HG03469 (cell line): ENCODE measurements around the gene GPR137B.
"Not testable (repeated sequence)": the region's sequence is repeated elsewhere in the genome, so short reads cannot be mapped to it uniquely, and the experiment has no call there.

ENCODE experiments used
- ATAC-seq: cut with Tn5 transposase; IDR thresholded peaks from one replicate; pipeline ENCODE4 v1.9.1; 2021; ENCODE audit warnings: mild to moderate bottlenecking, moderate library complexity, moderate number of reproducible peaks; ENCODE audit not compliant: unreplicated experiment

The GPR137B gene

DNA sequence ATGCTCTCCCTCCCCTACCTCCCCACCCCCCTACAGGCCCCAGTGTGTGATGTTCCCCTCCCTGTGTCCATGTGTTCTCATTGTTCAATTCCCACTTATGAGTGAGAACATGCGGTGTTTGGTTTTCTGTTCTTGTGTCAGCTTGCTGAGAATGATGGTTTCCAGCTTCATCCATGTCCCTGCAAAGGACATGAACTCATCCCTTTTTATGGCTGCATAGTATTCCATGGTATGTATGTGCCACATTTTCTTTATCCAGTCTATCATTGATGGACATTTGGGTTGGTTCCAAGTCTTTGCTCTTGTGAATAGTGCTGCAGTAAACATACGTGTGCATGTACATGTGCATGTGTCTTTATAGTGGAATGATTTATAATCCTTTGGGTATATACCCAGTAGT, 44.1 kb downstream of the GPR137B start:
- ATAC-seq: not testable (repeated sequence)

DNA sequence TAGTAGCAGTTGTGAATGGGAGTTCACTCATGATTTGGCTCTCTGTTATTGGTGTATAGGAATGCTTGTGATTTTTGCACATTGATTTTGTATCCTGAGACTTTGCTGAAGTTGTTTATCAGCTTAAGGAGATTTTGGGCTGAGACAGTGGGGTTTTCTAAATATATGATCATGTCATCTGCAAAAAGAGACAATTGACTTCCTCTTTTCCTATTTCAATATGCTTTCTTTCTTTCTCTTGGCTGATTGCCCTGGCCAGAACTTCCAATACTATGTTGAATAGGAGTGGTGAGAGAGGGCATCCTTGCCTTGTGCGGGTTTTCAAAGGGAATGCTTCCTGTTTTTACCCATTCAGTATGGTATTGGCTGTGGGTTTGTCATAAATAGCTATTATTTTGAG, 45.7 kb downstream of the GPR137B start:
- not testable (repeated sequence) for ATAC-seq

DNA sequence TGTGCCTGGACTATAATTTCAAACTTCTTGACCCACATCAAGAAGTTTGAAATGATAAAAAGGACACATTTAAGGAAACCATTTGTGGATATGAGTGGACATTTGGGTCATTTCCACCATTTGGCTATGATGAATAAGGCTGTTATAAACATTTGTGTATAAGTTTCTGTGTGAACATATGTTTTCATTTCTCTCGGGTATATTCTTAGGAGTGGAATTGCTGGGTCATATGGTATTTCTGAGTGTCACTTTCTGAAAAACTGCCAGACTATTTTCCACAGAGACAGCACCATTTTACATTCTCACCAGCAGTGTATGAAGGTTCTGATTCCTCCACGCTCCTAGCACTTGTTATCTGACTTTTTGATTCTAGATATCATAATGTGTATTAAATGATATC, 50.8 kb downstream of the GPR137B start:
- ATAC-seq: no peak

DNA sequence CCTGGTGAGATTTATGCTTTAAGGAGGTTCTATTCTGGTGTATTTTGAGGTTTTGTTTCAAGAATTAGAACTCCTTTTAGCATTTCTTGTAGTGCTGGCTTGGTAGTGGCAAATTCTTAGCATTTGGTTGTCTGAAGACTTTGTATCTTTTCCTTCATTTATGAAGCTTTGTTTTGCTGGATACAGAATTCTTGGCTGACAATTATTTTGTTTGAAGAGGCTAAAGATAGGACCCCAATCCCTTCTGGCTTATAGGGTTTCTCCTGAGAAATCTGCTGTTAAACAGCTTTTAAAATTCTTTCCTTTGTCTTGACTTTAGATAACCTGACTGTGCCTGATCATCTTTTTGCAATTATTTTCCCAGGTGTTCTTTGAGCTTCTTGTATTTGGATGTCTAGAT, 58.6 kb downstream of the GPR137B start:
- no peak for ATAC-seq

DNA sequence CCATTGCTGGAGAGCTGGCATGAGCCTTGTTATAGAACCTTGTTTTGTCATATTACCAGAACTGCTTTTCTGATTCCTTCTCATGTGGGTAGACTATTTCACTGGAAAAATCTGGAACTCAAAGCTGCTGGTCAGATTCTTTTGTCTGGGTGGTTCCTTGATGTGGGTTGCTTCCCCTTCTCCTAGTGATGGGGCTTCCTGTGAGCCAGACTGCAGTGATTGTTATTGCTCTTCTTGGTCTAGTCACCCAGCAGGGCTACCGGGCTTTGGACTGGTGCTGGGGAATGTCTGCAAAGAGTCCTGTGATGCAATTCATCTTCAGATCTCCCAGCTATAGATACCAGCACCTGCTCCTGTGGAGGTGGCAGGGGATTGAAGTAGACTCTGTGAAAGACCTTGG, 59.4 kb downstream of the GPR137B start:
- no peak for ATAC-seq

DNA sequence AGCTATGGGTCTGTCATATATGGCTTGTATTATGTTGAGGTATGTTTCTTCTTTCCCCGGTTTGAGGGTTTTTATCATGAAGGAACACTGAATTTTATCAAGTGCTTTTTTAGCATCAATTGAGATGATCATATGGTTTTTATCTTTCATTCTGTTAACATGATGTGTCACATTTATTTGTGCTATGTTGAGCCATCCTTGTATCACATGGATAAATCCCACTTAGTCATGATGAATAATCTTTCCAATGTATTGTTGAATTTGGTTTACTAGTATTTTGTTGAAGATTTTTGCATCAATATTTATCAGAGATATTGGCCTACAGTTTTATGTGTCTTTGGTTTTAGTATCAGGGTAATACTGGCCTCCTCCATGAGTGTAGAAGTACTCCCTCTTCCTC, 61.7 kb downstream of the GPR137B start:
- no peak for ATAC-seq

DNA sequence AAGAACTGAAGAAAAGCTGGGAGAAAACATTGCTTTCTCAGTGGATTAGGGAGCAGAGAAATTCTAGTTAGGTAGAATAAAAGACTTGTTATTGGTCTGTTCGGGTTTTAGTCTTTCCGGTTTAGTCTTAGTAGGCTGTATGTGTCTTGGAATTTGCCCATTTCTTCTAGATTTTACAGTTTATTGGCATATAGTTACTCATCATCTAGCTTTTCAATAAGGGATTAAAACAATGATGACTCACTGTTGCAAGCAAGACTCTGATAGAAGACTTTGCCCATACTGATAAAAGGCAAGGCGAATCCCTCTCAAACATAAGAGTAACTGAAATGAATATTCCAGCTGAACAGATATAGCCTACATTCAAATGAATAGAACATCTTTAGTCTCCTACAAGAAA, 62.3 kb downstream of the GPR137B start:
- no peak for ATAC-seq

DNA sequence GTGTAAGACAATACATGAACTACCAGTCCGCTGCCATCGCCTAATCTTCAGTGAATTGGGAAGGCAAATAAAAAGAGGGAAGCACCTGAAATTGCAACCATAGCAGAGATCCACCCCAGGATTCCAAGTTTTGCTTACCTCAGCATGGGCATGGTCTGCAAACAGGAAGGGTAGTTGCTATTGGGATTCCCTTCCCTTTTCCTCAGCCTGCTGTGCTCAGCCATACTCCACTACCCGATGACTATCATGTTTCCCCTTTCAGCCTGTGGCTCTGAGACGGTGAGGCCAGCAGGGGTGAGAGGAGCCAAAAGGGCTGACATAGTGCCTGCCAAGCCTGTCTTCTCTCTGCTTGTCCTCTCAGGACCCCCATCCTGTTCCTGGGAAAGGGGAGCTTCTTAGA, 64.2 kb downstream of the GPR137B start:
- no peak for ATAC-seq

DNA sequence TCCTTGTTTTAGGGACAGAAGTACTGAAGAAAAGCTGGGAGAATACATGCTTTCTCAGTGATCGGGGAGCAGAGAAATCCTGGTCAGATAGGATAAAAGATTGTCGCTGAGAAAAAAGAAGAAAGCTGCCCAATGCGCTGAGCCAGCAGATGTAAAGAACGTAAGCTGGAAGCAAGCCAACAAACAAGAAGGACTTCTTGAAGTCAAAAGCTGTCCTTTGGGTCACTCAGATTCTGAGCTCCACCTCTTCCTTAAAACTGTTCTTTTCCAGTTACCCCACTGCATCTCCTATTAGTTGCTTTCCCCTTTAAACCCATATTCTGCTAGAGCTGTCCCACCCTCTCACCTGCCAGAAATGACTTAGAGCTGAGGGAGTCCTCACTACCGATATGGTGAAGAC, 64.8 kb downstream of the GPR137B start:
- ATAC-seq: no peak

DNA sequence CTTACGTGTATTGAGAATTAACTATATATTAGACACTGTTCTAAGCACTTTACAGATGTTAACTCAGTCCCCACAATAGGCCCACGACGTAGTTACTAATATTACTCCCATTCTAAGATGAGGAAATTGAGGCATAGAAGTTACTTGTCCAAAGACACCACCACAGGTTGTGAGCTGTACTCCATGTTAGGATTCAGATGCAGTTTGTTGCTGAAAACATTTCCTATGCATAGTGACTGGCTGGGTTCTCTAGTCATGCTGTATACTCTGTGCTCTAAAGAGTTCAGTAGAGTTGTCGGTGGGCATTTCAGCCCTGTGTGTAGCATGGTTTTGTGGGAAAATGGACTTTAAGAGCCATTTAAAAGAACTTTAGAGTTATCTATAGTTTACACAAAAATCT, 65.2 kb downstream of the GPR137B start:
- no peak for ATAC-seq

DNA sequence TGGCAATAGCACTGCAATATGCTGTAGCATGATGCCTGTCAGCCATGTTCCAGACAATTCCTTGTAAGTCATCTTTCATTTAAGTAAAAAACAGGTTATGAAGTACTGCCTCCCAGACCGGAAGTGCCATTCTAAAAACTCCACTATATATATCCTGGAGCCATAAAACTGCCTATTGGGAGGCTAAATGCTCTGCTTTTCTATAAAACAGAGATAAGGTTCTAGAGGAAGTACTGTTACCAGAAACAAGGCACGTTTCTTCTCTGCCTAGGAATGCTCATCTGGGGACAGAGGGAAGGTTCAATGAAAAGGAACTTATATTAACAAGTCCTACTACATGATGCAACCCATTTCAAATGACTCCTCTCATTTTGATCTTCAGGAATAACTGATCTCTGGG, 66.8 kb downstream of the GPR137B start:
- no peak for ATAC-seq

DNA sequence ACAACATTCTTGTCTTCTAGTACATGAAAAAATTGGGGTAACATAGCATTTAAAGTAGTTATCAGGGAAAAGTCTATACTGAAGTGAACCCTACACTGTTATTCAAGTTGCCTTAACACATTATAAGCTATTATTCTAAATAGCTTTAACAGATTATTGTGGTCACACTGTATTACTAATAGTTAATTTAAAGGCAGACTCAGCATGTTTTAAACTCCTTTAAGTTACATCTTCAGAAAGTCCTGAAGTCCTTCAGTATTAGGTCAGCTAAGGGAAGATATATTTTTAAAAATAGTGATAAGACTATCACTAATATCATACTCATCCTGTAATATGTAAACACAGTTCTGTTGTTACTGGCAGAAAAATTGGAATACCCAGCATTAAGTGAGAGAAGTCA, 67.4 kb downstream of the GPR137B start:
- no peak for ATAC-seq

DNA sequence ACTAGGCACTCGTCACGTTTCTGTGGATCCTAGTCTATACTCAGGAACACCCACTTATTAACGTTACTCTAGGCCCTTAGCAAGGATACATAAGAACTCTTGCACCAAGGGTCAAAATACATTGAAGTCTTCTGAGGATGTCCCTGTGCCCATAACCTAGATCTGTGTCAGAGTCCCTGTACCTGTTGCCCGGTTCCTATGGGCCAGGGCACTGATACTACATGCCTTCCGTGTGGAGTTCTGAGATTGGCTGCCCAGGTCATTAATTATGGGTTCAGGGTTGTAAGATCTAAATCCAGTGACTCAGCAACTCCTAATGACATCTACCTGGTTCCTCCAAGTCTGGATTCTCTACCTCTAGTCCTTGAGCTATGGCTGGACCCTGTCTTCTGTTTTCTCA, 69.5 kb downstream of the GPR137B start:
- no peak for ATAC-seq

DNA sequence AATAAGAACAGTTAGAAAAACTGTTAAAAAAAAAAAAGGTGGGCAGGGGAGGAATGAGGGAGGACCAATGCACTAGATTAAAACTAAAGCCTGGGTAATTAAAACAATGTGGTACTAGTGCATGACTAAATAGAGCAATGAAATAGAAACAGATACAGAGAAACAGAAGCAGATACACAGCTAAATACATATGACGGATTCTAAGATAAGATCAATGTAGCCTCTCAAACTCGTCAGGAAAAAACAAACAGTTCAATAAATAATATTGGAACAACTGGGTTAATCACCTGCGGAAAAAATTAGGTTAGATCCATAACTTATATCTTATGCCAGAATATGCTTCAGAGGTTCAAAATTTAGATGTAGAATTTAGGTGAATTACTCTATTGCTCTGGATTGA, 71.2 kb downstream of the GPR137B start:
- no peak for ATAC-seq

DNA sequence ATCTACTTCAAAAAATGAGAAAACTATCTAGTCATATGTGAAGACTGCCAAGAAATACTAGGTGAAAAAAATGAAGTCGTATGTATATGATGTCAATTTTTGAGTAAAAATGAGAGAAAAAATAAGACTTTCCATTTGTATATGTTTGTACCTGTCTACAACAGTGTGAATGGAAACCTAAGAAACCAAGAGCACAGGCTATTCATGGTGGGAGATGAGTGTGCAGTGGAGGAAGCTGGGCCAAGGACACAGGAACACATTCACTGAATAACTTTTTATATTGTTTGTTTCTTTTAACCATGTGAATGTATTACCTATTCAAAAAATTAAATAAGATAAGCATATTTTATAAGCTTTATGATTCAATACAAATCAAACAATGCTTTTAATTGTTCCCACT, 72.4 kb downstream of the GPR137B start:
- ATAC-seq: no peak

DNA sequence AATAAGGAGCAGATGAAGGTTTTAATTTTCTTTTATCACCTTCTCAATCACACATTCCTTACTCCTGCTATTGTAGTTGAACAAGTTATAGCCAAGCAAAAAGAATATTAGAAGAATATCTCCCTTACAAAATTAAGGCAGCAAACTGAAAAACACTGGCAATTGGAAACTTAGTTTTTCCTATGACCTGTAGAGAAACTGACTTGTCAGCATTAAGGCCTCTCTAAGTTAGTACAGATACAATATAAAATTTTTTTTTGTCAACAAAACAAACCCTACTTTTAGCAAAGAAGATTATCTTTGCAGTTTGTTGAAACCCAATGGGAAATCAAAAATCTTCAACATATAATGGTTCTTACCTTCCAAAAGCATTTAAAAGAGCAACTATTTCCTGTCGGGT, 78.1 kb downstream of the GPR137B start:
- ATAC-seq: no peak

DNA sequence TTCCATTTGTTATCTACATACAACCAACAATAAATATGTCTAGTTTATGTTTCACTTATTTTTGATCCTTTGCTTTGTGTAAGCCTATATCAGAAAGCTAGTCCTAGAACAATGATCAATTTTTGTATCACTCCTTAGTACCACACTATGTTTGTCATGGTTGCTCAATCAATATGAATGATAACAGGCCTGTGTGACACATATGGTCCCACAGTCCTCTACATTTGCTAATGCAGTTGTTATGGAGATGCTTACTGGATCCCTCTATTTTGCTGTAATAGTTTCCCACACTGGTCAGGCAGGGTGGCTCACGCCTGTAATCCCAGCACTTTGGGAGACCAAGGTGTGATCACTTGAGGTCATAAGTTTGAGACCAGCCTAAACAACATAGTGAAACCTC, 80.3 kb downstream of the GPR137B start:
- no peak for ATAC-seq

DNA sequence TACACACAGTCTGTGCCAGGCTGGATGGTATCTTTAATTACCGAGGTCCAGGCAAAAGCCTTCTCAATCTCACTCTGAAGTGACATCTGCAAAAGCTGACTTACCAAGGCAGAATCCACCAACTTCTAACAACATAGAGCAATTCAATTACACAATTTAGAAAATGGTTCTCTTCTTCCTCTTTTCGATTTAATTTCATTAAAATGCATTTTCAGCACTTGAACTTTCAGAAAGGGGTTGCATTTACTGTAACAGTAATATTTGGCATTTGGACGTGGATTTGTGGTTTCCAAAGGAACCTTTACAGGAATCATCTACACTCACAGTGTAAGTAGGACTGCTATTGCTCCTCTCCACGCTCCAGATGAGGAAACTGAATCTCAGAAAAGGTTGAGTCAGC, 86.1 kb downstream of the GPR137B start:
- ATAC-seq: no peak

DNA sequence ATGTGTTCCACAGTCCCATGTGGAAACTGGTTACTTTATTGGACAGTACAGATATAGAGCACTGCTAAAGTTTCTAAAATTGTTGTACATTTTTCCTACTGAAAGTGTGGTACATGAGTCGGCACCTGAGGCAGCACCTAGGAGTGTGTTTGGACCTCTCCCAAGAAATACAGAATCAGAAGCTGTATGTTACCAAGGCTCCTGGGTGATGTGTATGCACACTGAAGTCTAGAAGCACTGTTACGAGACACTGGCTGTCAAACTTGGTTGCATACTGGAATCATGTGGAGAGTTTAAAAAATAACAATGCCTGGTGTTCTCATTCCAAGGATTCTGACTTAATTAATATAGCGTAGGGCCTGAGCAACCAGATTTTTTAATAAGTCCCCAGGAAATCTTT, 92.8 kb downstream of the GPR137B start:
- no peak for ATAC-seq

DNA sequence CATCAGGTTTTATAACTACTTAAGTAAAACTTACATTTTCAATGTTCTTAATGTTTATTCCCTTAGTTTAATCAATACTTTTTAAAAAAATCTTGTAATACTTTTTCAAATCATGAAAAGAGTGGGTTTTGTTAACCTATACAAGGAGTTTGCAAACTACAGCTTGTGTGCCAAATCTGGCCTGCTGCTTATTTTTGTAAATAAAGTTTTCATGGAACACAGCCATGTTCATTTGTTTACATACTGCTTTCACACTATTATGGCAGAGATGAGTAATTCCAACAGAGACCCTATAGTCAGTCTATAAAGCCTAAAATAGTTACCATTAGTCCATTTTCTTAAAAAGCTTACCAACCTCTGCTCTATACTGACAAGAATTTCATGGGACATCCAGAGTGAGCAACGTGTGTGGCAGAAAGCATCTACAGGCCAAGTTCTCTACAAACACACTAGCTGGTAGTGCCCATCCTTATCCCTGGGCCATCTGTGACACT, 96.8 kb downstream of the GPR137B start:
- no peak for ATAC-seq

DNA sequence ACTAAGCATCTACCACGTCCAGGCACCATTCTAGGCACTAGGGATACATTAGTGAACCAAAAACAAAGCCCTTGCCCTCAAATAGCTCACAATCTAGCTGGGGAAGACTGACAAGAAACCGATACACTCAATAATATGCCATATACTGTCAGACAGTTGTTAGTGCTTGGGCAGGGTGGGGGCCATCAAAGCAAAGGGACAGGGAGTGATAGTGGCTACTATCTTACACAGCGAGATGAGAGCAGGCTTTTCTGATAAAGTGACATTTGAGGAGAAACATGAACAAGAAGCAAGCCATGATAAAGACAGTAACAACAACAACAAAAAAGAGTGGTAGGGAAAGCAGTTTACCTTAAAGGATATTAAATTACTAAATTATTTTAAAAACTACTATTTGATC, 98.3 kb downstream of the GPR137B start:
- no peak for ATAC-seq

DNA sequence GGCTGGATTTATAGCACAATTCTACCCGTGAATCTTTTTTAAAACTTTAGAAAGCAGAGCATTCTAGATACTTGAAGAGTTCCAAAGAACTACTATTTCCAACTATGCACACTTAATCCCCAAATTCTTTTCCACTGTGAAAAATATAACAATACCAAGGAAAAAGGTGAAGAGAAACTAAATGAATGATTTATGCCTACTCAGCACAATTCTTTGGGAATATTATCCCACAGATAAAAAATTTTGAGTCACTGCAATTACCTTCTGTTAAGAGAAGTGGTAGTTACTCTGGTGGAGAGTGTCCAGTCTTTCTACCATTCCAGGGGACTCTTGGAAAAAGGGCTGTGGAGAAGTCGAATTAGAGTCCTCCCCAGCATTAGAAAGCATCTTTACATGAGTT, 100.2 kb downstream of the GPR137B start:
- ATAC-seq: no peak

DNA sequence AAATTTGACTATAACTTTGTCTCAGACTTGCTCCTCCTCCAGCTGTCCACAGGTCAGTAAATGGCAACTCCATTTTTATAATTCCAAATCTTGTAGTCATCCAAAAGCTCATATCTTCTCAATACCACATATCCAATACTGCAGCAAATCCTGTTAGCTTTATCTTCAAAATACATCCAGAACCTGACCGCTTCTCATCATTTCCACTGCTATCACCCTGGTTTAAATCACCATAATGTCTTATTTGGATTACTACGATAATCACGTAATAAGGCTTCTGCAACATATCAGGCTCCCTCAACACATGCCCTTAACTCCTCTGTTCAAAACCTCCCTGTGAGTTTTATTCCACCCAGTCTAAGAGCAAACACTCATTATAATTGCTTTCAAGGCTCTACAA, 104.9 kb downstream of the GPR137B start:
- no peak for ATAC-seq

DNA sequence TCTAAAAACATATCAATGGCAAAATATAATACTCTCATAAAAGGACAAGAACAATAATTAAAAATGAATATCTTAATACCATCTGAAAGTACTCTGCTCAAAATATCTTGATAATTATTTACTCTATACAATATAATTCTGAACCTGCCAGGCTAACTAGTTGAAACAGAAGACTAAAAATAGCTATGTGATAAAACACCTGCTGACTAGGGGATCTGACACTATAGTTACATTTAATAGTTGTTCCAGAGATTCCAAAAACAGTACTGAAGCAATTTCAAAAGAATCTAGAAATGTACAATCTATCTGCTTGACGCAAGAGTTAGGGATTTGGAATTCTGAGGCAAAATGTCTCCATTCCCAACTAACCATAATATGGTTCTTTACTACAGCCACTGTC, 109.2 kb downstream of the GPR137B start:
- no peak for ATAC-seq
